Prostate gland (tissue), 2 donors: Measurements from ENCODE around the gene FES.
A peak's percentile ranks its signal among the peaks of the same experiment; 100 is the strongest.

Experiments used
- POLR2A ChIP-seq: fragments of 450-650 bp; IDR thresholded peaks from one replicate; pipeline ENCODE4 v1.6.1; 2016; ENCODE audit warnings: antibody characterized with exemption, mild to moderate bottlenecking
- POLR2AphosphoS5 ChIP-seq: sonication (generic); formaldehyde crosslinking; IDR thresholded peaks from one replicate; pipeline ENCODE4 v1.6.1; 2017; ENCODE audit warnings: antibody characterized with exemption
- TF ChIP-seq, protein P1 (sequence below), 4 experiments: fragments of 200-600 bp in 2 of 4; fragments of 450-650 bp in 2 of 4; sonication (generic) in 2 of 4; IDR thresholded peaks; 1 replicate in 3 of 4; 2 replicates in 1 of 4; pipeline ENCODE4 v1.5.1; 2016 to 2019; ENCODE audit warnings: antibody characterized with exemption in 4 of 4, mild to moderate bottlenecking in 2 of 4, moderate library complexity in 2 of 4

DNA sequence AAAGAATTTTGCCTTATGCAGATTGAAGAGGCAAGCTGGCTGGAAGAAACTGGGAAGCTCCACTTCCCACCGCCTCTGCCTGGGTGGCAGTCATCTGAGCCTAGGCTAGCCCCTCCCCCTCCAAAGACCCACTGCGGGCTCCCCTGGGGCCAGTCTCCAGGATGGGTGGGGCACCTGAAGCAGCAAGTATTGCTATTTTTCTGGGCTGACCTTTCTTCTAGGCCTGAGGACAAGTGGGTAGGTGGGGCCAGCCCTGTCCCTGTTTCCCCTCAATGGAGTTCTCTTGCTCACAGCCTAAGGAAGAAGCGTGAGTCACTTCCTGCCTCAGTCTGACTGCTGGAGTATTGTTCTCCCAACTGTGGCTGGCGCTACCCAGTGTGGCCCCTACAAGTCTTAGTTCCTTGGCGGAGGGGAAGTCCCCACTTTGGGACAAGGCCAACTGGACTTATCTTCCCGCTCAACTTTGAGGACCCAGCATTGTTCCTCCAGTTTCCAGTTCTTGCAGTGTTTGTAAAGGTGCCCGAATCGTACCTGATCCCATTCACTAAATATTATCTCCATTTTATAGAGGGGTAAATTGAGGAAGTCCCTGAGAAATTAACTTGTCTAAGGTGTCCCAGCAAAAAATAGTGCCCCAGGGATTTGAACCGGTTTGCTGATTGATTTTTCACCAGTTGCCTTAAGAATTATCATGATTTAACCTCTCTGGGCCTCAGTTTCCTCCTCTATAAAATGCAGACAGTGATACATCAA lies 14.5 kb upstream of the FES start:
- TF ChIP-seq, protein P1, sequence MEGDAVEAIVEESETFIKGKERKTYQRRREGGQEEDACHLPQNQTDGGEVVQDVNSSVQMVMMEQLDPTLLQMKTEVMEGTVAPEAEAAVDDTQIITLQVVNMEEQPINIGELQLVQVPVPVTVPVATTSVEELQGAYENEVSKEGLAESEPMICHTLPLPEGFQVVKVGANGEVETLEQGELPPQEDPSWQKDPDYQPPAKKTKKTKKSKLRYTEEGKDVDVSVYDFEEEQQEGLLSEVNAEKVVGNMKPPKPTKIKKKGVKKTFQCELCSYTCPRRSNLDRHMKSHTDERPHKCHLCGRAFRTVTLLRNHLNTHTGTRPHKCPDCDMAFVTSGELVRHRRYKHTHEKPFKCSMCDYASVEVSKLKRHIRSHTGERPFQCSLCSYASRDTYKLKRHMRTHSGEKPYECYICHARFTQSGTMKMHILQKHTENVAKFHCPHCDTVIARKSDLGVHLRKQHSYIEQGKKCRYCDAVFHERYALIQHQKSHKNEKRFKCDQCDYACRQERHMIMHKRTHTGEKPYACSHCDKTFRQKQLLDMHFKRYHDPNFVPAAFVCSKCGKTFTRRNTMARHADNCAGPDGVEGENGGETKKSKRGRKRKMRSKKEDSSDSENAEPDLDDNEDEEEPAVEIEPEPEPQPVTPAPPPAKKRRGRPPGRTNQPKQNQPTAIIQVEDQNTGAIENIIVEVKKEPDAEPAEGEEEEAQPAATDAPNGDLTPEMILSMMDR (IDR thresholded peaks at IDR 0.05) = no peak
- no peak for TF ChIP-seq POLR2A
- TF ChIP-seq POLR2AphosphoS5 = peak; percentile 61
